Tibial nerve (tissue), 4 donors: ENCODE data around the gene COASY. TPM values are rescaled to one million over a fixed set of nuclear protein-coding genes. Genes with fewer than 3 reads are reported as not detected.

Experiments
- DNase-seq, 2 donors: peaks; one replicate each; pipeline ENCODE4 v3.0.0-alpha.2; 2019; ENCODE audit warnings: low spot score in 2 of 2
- H3K27ac ChIP-seq, 4 donors: fragments of 200-600 bp; sonication (generic) in 3 of 4; one replicate each; pipeline ENCODE4 v1.5.1; 2017 to 2019; ENCODE audit warnings: mild to moderate bottlenecking in 1 of 4
- H3K27me3 ChIP-seq, 2 donors: fragments of 200-600 bp; sonication (generic) in 1 of 2; one replicate each; pipeline versions ENCODE4 v1.5.1 to v1.6.0; 2017 to 2019
- H3K36me3 ChIP-seq, 3 donors: fragments of 200-600 bp; sonication (generic); one replicate each; pipeline ENCODE4 v1.5.1; 2018 to 2019
- H3K4me1 ChIP-seq, 4 donors: fragments of 200-600 bp; sonication (generic) in 3 of 4; one replicate each; pipeline ENCODE4 v1.5.1; 2017 to 2019
- H3K4me3 ChIP-seq, 4 donors: fragments of 200-600 bp; sonication (generic) in 3 of 4; one replicate each; pipeline ENCODE4 v1.5.1; 2017 to 2019; ENCODE audit warnings: mild to moderate bottlenecking in 1 of 4, moderate library complexity in 1 of 4
- H3K9me3 ChIP-seq, 4 donors: fragments of 200-600 bp; sonication (generic) in 3 of 4; one replicate each; pipeline ENCODE4 v1.5.1; 2017 to 2019
- EP300 ChIP-seq, 2 donors: sonication (generic); formaldehyde crosslinking; IDR thresholded peaks; one replicate each; pipeline ENCODE4 v1.6.1; 2017; ENCODE audit warnings: antibody characterized with exemption in 2 of 2, mild to moderate bottlenecking in 1 of 2
- POLR2A ChIP-seq, 2 donors: fragments of 450-650 bp; IDR thresholded peaks; one replicate each; pipeline ENCODE4 v1.6.1; 2017; ENCODE audit warnings: antibody characterized with exemption in 2 of 2, mild to moderate bottlenecking in 2 of 2, moderate library complexity in 2 of 2
- WGBS, 2 donors: methylation state at CpG; one replicate each; pipeline ENCODE4 v1.1.5; 2018; 5-methylcytosine and 5-hydroxymethylcytosine counted together
- total RNA-seq, 4 donors: library from RNA; depleted of rRNA; stranded (reverse); fragments of >200 nt; gene quantifications; one replicate each; pipeline ENCODE4 v1.1.0, GENCODE V29; 2016
- TF ChIP-seq, protein P1 (sequence below), 5 experiments: fragments of 200-600 bp in 3 of 5; fragments of 450-650 bp in 2 of 5; sonication (generic) in 3 of 5; IDR thresholded peaks; one replicate each; pipeline ENCODE4 v1.5.1; 2016 to 2019; ENCODE audit warnings: antibody characterized with exemption in 5 of 5, mild to moderate bottlenecking in 3 of 5, moderate library complexity in 2 of 5

Gene COASY
- total RNA-seq, 4 donors from 2014 or later = 22.9 to 33.9 (median 25.5) TPM

DNA sequence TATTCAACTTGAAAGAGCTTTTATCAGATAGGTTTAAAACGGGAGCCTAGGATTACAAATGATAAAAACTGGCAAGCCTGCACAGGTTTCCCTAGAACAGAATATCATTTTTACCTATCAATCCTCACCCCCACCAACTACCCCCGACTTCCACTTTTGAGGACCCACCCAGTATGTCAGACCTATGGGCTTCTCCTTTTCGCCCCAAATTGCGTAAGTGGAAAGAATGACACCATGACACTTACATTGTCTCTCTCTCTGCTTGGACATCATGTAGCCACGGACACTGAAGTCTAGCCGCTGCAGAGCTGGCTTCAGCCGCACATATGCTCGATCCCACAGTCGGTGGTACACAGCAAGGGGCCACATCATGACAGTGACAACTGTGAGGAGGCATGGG, 22.9 kb downstream of the COASY start:
- WGBS, 2 donors = 80 to 88% methylated on average over 9 of the region's 9 CpGs
- Histone ChIP-seq H3K9me3 (no peaks in the 10 kb centered on the region), H3K36me3 (peaks cover 4 to 98% (median 59%) of the 10 kb centered on the region in 3 donors), H3K4me3 (no peak overlapping the region), H3K4me1 (peaks cover 0 to 6% (median 0%) of the 10 kb centered on the region in 4 donors), H3K27ac (no peak overlapping the region), H3K27me3 (no peaks in the 10 kb centered on the region)
- TF ChIP-seq, protein P1, sequence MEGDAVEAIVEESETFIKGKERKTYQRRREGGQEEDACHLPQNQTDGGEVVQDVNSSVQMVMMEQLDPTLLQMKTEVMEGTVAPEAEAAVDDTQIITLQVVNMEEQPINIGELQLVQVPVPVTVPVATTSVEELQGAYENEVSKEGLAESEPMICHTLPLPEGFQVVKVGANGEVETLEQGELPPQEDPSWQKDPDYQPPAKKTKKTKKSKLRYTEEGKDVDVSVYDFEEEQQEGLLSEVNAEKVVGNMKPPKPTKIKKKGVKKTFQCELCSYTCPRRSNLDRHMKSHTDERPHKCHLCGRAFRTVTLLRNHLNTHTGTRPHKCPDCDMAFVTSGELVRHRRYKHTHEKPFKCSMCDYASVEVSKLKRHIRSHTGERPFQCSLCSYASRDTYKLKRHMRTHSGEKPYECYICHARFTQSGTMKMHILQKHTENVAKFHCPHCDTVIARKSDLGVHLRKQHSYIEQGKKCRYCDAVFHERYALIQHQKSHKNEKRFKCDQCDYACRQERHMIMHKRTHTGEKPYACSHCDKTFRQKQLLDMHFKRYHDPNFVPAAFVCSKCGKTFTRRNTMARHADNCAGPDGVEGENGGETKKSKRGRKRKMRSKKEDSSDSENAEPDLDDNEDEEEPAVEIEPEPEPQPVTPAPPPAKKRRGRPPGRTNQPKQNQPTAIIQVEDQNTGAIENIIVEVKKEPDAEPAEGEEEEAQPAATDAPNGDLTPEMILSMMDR (IDR thresholded peaks at IDR 0.05) = no peak
- TF ChIP-seq POLR2A (IDR thresholded peaks at IDR 0.05) = no peak
- no peak for TF ChIP-seq EP300 (IDR thresholded peaks at IDR 0.05)
- no peak for DNase-seq

DNA sequence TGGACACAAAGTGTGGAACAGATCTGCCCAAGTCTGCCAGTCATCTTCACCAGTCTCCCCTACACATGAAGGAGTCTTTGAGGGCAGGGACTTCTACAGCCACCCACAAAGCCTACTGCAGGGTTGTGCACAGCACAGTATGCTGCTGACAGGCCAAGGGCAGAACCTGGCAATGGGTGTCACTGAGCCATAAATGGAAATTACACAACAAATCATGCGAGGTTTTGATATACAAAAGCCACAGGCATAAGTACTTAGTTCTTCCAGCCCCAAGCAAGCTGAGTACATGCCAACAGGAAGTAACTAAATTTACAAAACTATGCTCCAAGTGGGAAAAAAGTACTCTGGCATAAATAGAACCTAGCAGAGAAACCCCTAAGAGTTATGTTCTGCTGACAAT, 23.4 kb downstream of the COASY start:
- no peaks in the 10 kb centered on the region for H3K9me3 ChIP-seq
- H3K4me1 ChIP-seq = peaks cover 0 to 6% (median 0%) of the 10 kb centered on the region in 4 donors
- H3K36me3 ChIP-seq = peaks cover 4 to 98% (median 60%) of the 10 kb centered on the region in 3 donors
- no peak overlapping the region for H3K4me3 ChIP-seq
- 60 to 75% methylated on average over 1 of the region's 1 CpG for WGBS, 2 donors
- H3K27ac ChIP-seq = no peak overlapping the region
- no peak for DNase-seq
- no peaks in the 10 kb centered on the region for H3K27me3 ChIP-seq
- TF ChIP-seq POLR2A (IDR thresholded peaks at IDR 0.05) (no peak), EP300 (IDR thresholded peaks at IDR 0.05) (no peak)
- TF ChIP-seq, protein P1 (IDR thresholded peaks at IDR 0.05) = no peak

DNA sequence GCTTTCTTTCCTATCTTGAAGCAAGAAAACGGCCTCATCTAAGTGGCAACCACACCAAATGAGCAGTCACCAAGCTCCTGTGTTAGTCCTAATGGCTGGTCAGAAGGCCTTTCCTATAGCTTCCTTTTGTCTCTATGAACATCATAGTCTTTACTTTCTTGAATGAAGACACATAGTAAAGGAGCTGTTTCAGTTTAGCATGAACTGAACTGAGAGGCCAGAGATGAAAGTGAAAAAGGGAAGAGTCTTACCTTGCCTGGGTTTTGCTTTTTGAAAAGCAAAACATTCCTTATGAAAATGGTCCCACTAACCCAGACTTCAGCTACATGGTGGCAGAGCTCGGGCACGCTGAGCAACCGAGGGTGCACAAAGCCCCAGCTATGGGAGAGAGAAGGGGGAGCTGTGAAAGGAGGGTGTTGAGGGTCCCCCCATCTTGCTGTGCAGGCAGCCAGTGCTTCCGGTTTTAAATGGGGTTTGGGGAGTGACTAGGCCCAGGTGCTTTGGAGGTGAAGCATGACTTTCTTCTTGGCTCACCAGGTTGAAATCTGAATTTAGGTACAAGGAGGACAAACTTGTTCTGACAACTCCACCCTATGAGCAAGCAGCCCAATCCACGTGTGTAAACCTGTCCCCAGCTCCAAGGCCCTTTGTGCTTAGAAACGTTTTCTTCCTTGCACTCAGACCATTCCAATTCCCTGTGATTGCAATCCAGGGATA, 24.7 kb downstream of the COASY start:
- H3K9me3 ChIP-seq = no peaks in the 10 kb centered on the region
- DNase-seq = no peak
- TF ChIP-seq, protein P1 (IDR thresholded peaks at IDR 0.05) = no peak
- TF ChIP-seq EP300 (IDR thresholded peaks at IDR 0.05) = no peak
- no peak for TF ChIP-seq POLR2A (IDR thresholded peaks at IDR 0.05)
- H3K27me3 ChIP-seq = no peaks in the 10 kb centered on the region
- 78 to 80% methylated on average over 7 of the region's 7 CpGs for WGBS, 2 donors
- H3K27ac ChIP-seq = no peak overlapping the region
- peaks cover 0 to 6% (median 0%) of the 10 kb centered on the region in 4 donors for H3K4me1 ChIP-seq
- no peak overlapping the region for H3K4me3 ChIP-seq
- H3K36me3 ChIP-seq = peaks cover 7 to 100% (median 60%) of the 10 kb centered on the region in 3 donors

DNA sequence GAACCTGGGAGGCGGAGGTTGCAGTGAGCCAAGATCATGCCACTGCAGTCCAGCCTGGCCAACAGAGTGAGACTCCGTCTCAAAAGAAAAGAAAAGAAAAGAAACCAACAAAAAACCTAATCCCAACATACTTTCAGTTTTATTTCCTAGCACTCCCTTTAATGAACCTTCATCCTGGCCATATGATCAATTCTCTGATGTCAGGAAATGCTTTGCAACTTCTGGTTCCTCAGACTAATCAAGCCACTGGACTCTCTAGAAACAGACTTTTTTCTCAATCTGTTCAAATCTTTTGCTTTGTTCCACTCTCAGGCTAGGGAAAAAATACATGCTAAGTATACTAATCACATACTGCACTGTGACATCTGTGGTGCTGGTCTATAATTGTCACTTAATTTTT, 28.9 kb downstream of the COASY start:
- Histone ChIP-seq H3K9me3 (no peaks in the 10 kb centered on the region), H3K27me3 (no peaks in the 10 kb centered on the region), H3K36me3 (peaks cover 5 to 73% (median 27%) of the 10 kb centered on the region in 3 donors), H3K4me1 (peaks cover 0 to 6% (median 0%) of the 10 kb centered on the region in 4 donors), H3K4me3 (no peak overlapping the region), H3K27ac (no peak overlapping the region)
- DNase-seq = no peak
- TF ChIP-seq POLR2A (IDR thresholded peaks at IDR 0.05) = no peak
- TF ChIP-seq EP300 (IDR thresholded peaks at IDR 0.05) = no peak
- TF ChIP-seq, protein P1 (IDR thresholded peaks at IDR 0.05) = no peak
- 88 to 91% methylated on average over 2 of the region's 2 CpGs for WGBS, 2 donors

DNA sequence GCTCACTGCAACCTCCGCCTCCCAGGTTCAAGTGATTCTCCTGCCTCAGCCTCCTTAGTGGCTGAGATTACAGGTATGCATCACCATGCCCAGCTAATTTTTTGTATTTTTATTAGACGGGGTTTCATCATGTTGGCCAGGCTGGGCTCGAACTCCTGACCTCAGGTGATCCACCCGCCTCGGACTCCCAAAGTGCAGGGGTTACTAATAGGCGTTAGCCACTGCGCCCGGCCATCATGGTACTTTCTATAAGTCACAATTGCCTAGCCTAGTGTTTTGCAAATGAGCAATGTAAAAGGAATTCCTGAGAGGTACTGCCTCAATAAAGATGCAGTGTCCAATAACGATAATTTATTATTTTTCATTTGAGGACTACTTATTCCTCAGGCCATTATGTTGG, 29.5 kb downstream of the COASY start:
- Histone ChIP-seq H3K4me1 (peaks cover 0 to 6% (median 0%) of the 10 kb centered on the region in 4 donors), H3K4me3 (no peak overlapping the region), H3K9me3 (no peaks in the 10 kb centered on the region), H3K27me3 (no peaks in the 10 kb centered on the region), H3K27ac (no peak overlapping the region), H3K36me3 (peaks cover 5 to 68% (median 27%) of the 10 kb centered on the region in 3 donors)
- WGBS, 2 donors = 87 to 94% methylated on average over 9 of the region's 9 CpGs
- DNase-seq = no peak
- TF ChIP-seq POLR2A (IDR thresholded peaks at IDR 0.05) (no peak), EP300 (IDR thresholded peaks at IDR 0.05) (no peak)
- TF ChIP-seq, protein P1 (IDR thresholded peaks at IDR 0.05) = no peak
